CD1c-positive myeloid dendritic cell (primary cell): ENCODE results near the gene CCDC158.
"Not testable (repeated sequence)": the region's sequence is repeated elsewhere in the genome, so short reads cannot be mapped to it uniquely, and the experiment has no call there.

ENCODE experiments used
- DNase-seq: peaks from one replicate; pipeline ENCODE4 v3.0.0-alpha.2; 2016; ENCODE audit errors: extremely low spot score

The CCDC158 gene

DNA sequence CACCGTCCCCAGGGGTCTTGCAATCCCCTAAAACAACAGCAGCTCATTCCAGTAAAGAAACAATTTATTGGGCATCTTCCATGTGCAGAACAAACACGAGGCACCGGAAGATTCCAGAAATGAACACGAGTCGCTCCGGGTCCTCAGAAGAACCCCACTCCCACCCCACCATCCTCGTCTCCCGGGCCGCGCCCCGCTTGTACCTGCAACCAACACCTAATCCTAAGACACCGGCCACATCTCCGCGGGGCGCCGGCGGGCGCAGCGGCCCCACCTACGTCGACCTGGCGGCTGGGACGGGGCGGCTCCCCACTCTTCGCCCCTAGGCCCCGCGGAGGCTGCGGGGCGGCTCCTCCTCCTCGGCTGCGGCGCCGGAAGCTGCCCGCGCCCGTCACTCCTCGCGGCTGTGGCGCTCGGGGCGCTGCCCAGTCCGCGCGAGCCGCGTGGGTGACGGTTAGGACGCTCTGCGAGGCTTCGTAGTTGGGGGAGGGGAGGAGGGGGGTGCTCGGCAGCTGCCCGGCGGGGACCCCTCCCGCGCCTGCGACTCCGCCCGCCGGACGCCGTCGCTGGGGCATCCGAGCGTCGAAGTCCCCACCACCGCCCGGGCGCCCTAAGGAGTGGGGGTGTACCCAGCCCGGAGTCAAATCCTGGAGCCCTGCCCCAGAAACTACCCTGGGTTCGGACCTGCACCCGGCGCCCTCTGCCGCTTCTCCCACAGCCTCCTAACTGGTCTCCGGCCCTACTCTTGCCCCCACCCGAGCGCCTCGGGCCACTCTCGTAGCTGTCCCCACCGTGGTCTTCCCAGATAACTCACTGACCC lies at the start of gene CCDC158:
TSS of gene CCDC158 (minus strand) at position 380 of the 820 bp plus-strand sequence. CDS start 17,934 bp downstream, outside the sequence.
- no peak for DNase-seq

DNA sequence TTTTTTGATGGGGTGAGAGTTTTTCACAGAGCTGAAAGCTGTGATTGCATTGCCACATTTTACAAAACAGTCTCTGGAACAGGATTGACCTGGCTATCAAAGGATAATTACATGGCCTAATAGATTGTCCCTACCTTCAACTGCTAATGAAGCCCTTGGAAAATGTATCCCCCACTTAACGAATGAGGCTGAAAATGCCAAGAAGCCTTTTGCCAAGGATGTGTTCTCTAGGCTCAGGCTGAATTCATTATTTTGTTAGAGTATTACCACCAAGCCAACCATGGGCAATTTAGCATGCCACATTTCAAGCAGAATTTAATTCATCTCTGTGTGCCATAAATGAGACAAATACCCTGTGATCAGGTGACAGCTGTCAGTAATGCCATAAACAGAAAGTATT lies 49.6 kb upstream of the CCDC158 start:
- no peak for DNase-seq

- DNase-seq: no peak
Observed at GRCh38 chr4:76470064-76470463, 49.1 kb upstream of the CCDC158 start.

GRCh38 chr4:76463568-76463967 lies 42.6 kb upstream of the CCDC158 start:
- no peak for DNase-seq

DNA sequence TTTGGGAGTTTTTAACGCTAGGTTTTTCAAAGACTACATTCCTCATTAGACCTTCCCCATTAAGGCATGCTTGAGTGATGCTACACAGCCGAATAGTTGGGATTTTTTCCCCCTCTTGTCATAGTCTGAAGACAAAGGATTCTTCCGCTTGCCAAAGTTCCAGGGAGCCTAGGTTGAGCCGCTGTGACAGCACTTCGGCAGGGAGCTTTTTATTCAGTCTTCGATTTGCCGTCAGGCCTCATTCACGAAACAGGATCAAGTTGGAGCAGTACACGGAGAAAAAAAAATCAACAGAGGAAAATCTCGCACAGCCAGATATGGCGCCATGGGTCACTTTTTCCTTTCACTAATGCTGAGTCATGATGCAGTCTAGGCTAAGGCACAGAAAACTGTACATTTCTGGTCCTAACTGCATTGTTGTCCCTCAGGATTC lies 38.4 kb upstream of the CCDC158 start:
- no peak for DNase-seq

- no peak for DNase-seq
Observed at GRCh38 chr4:76458825-76459224, 37.9 kb upstream of the CCDC158 start.

- DNase-seq: no peak
Observed at GRCh38 chr4:76458297-76458696, 37.4 kb upstream of the CCDC158 start.

DNA sequence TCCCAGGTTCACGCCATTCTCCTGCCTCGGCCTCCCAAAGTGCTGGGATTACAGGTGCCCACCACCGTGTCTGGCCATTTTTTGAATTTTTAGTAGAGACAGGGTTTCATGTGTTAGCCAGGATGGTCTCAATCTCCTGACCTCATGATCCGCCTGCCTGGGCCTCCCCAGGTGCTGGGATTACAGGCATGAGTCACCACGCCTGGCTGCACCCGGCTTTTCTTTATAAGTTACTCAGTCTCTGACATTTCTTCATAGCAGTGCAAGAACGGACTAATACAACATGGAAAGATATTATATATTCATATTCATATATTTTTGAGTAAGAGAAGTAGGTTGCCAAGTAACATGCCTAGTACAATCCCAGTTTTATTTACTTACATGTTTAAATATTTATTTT lies 36.9 kb upstream of the CCDC158 start:
- DNase-seq: no peak

DNA sequence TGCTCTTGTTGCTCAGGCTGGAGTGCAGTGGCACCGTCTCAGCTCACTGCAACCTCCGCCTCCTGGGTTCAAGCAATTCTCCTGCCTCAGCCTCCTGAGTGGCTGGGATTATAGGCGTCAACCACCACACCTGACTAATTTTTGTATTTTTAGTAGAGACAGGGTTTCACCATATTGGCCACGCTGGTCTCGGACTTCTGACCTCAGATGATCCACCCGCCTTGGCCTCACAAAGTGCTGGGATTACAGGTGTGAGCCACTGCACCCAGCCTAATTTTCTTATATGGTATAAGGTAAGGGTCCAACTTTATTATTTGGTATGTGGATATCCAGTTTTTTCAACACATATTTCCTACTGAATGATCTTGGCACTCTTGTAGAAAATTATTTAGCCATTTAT lies 33.1 kb upstream of the CCDC158 start:
- not testable (repeated sequence) for DNase-seq

- DNase-seq: no peak
Observed at GRCh38 chr4:76453232-76453631, 32.3 kb upstream of the CCDC158 start.

DNA sequence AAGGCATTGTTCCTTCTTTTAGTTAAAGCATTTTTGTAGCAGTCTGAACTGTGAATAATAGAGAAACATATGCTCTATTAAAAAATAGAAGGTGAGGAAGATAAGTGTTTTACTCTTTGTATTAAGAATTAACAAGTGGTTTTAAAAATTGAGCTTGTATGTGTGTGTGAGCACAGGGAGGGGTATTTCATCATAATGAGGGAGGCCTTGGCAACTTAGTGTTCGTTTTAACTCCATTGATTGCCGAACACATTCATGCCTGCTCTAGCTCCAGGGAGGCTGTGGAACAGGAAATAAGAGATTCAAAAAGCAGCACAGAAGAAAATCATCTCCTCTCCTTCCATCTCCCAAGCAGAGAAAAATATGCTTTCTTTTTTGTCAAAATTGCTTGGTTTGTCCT lies 28.9 kb upstream of the CCDC158 start:
- no peak for DNase-seq

DNA sequence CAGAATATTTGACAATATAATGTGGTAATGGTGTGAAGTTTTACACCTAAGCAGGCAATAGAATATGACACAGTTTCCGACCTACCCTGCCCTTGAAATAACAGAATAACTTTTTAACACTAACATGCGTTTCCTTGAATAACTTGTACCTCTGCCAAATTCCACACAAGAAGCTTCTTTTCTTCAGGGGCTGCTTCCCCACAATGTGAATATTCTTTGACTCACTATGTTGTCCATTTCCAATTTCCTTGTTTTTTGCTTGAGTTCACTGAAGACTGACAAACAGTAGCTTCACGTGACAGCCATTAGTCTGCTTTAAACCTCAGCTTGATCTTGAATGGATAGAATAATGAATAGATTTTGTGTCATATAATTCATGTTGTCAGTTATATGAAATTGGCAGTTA lies 28.4 kb upstream of the CCDC158 start:
- DNase-seq: no peak

GRCh38 chr4:76448211-76448610 lies 27.3 kb upstream of the CCDC158 start:
- DNase-seq: no peak

DNA sequence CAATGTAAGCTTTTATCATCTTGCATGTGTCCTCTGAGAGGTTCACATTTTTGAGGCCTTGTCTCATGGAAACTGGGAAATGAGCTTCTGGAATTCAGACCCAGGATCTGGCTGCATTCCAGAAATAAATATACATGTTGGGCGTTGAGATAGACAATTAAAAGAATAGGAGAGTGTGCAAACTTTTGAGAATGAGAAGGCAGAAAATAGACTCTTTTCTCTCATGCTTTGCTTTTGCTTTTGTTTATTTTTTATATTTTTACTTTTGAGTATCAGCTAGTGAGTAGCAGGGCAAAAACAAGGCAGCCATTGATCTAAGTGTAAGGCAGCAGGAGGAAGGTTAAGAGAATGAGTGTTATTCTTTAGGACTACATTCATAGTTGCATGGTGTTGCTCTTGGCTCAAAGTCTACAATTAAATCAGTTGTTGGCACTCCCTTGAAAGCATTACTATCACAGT lies 26.5 kb upstream of the CCDC158 start:
- DNase-seq: no peak

GRCh38 chr4:76445911-76446310 lies 25.0 kb upstream of the CCDC158 start:
- no peak for DNase-seq

DNA sequence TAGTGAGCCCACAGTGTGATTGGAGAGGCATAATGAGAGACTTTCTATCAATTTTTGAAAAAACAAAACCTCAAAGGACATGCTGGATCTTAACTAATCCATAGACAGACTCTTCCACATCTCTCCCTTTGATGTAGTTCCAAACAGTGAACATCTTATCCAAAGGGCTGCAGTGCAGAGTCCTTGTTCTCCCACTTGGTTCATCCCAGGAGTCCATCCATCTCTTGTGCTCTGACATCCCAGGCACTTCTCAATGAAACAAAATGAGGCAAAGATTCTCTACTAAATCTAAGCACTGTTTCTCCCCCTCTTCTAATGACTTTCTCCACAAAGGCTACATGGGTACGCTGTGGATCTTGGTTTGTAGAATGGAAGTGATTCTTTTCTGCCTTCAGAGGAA lies 22.4 kb upstream of the CCDC158 start:
- DNase-seq: no peak

DNA sequence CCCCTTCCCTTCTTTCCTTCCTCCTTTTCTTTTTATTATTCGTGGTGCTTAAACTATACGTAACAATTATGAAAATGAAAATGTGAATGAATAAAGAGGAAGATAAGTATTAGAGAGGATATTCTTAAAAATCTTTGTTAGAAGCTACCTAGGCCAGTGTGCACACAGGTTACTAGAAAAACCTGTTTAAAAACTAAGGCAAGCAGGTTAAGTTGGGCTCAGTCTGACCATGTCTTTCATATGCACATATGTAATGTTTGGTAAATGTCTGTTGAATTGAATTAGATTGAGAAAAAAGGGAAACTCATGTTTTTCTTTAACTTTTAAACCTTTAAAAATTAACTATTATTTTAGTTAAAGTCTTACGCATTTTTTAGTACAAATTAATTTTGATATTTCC lies 21.9 kb upstream of the CCDC158 start:
- DNase-seq: no peak

DNA sequence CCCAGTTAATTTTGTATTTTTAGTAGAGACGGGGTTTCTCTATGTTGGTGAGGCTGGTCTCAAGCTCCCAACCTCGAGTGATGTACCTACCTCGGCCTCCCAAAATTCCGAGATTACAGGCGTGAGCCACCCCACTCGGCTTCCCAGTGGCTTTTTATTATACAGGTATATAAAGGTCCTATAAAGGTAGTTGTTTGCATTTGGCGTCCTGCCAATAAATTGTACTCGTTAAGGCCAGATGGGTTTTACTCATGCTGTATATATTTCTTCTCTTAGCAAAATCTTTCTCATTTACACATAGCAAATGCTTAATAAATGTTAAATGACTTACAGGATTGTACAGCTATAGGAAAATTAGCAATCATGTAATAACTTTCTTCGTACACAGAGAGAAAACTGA lies 20.9 kb upstream of the CCDC158 start:
- DNase-seq: no peak

- no peak for DNase-seq
Observed at GRCh38 chr4:76439491-76439890, 18.6 kb upstream of the CCDC158 start.

GRCh38 chr4:76435528-76436319 lies 14.8 kb upstream of the CCDC158 start:
- no peak for DNase-seq

- no peak for DNase-seq
Observed at GRCh38 chr4:76434901-76435527, 14.1 kb upstream of the CCDC158 start, which contains the start of gene SHROOM3. Gene SHROOM3, plus strand, starts transcription at chr4:76435229. Its CDS starts 824 bp downstream, at chr4:76436053.
